SK-N-SH (cell line): ENCODE measurements around the gene CACNA1E. TPM values are rescaled to one million over a fixed set of nuclear protein-coding genes. Genes with fewer than 3 reads are reported as not detected.
"Not testable (repeated sequence)": the region's sequence is repeated elsewhere in the genome, so short reads cannot be mapped to it uniquely, and the experiment has no call there.

ENCODE experiments used
- CTCF ChIA-PET: fragments of 300-600, 350-600 bp; formaldehyde crosslinking; extraction: SDS; loops from one replicate; lab custom pipeline; 2021; lab: Yijun Ruan, JAX
- POLR2A ChIA-PET: fragments of 350-600 bp; sonication (Branson Sonifier 250); formaldehyde crosslinking; extraction: SDS; loops from one replicate; lab custom pipeline; 2020; ENCODE audit warnings: antibody characterized with exemption, inconsistent platforms; lab: Yijun Ruan, JAX
- DNase-seq: peaks from one replicate; pipeline ENCODE4 v3.0.0; 2012
- H2AFZ ChIP-seq: fragments of 200-600 bp; sonication (generic); 2 replicates; pipeline ENCODE4 v1.8.1; 2016; ENCODE audit warnings: antibody characterized with exemption, mild to moderate bottlenecking, low read depth
- H3F3A ChIP-seq: fragments of 200-600 bp; sonication (generic); replicated peaks from 2 replicates; pipeline ENCODE3; 2016; ENCODE audit warnings: antibody characterized with exemption, mild to moderate bottlenecking; ENCODE audit not compliant: insufficient read depth
- H3K27ac ChIP-seq, 2 experiments: fragments of 200-500 bp in 1 of 2; fragments of 200-600 bp in 1 of 2; sonication (Bioruptor generic) in 1 of 2; sonication (generic), shearing (Covaris generic) in 1 of 2; 2 replicates each; pipeline versions ENCODE4 v1.5.1 to v1.6.1; 2014 to 2016; ENCODE audit warnings: low read depth in 2 of 2, inconsistent platforms in 1 of 2, low read length in 1 of 2, mild to moderate bottlenecking in 1 of 2, mixed read lengths in 1 of 2
- H3K27me3 ChIP-seq: fragments of 200-600 bp; sonication (generic), shearing (Covaris generic); 2 replicates; pipeline ENCODE4 v1.6.1; 2016; ENCODE audit warnings: mixed run types; ENCODE audit not compliant: insufficient read depth
- H3K36me3 ChIP-seq, 2 experiments: fragments of 200-500 bp in 1 of 2; fragments of 200-600 bp in 1 of 2; sonication (Bioruptor generic) in 1 of 2; sonication (generic) in 1 of 2; replicated peaks in 1 of 2; 2 replicates each; pipeline versions ENCODE3 to v1.5.1; 2014 to 2016; ENCODE audit warnings: low read length in 1 of 2, mild to moderate bottlenecking in 1 of 2; ENCODE audit not compliant: insufficient read depth in 2 of 2, control insufficient read depth in 1 of 2
- H3K4me1 ChIP-seq, 2 experiments: fragments of 200-500 bp in 1 of 2; fragments of 200-600 bp in 1 of 2; sonication (Bioruptor generic) in 1 of 2; sonication (generic), shearing (Covaris generic) in 1 of 2; 2 replicates each; pipeline versions ENCODE4 v1.5.1 to v1.6.1; 2014 to 2016; ENCODE audit warnings: low read depth in 1 of 2, low read length in 1 of 2, mixed run types in 1 of 2; ENCODE audit not compliant: insufficient read depth in 2 of 2, control insufficient read depth in 1 of 2
- H3K4me2 ChIP-seq: fragments of 200-600 bp; sonication (generic), shearing (Covaris generic); 2 replicates; pipeline ENCODE4 v1.6.1; 2017; ENCODE audit warnings: mixed run types
- H3K4me3 ChIP-seq, 2 experiments: fragments of 200-500 bp in 1 of 2; fragments of 200-600 bp in 1 of 2; sonication (Bioruptor generic) in 1 of 2; sonication (generic), shearing (Covaris generic) in 1 of 2; 2 replicates each; pipeline versions ENCODE4 v1.5.1 to v1.8.1; 2014 to 2016; ENCODE audit warnings: low read depth in 2 of 2, inconsistent platforms in 1 of 2, low read length in 1 of 2, mild to moderate bottlenecking in 1 of 2, mixed read lengths in 1 of 2, moderate library complexity in 1 of 2
- H3K79me2 ChIP-seq: fragments of 200-600 bp; sonication (generic); 2 replicates; pipeline ENCODE4 v1.8.1; 2017; ENCODE audit warnings: mild to moderate bottlenecking; ENCODE audit not compliant: insufficient read depth
- H3K9ac ChIP-seq: fragments of 200-600 bp; sonication (generic); 2 replicates; pipeline ENCODE4 v1.6.1; 2017; ENCODE audit warnings: mixed run types
- H3K9me2 ChIP-seq: fragments of 200-600 bp; sonication (generic); 2 replicates; pipeline ENCODE4 v1.6.1; 2017; ENCODE audit warnings: mixed run types
- H3K9me3 ChIP-seq: fragments of 200-600 bp; sonication (generic); 2 replicates; pipeline ENCODE4 v1.6.1; 2017; ENCODE audit warnings: mixed run types, mild to moderate bottlenecking, moderate library complexity
- H4K20me1 ChIP-seq: fragments of 200-600 bp; sonication (generic); 2 replicates; pipeline ENCODE4 v1.6.1; 2017; ENCODE audit warnings: mild to moderate bottlenecking, mixed run types; ENCODE audit not compliant: insufficient read depth
- CHD2 ChIP-seq: fragments of 150-350 bp; IDR thresholded peaks from 2 replicates; pipeline ENCODE4 v1.6.1; 2018; ENCODE audit warnings: low read length; ENCODE audit not compliant: partially characterized antibody
- FOSL2 ChIP-seq: IDR thresholded peaks from 2 replicates; pipeline ENCODE4 v1.4.0; 2012; ENCODE audit warnings: low read depth, mild to moderate bottlenecking, moderate library complexity, borderline replicate concordance
- GATA2 ChIP-seq: sonication (generic); formaldehyde crosslinking; IDR thresholded peaks from 2 replicates; pipeline ENCODE4 v1.5.0; 2020; ENCODE audit warnings: mild to moderate bottlenecking, missing genetic modification reagents
- JUND ChIP-seq: IDR thresholded peaks from 2 replicates; pipeline ENCODE4 v1.4.0; 2012
- NFIC ChIP-seq: IDR thresholded peaks from 2 replicates; pipeline ENCODE4 v1.4.0; 2012; ENCODE audit warnings: borderline replicate concordance
- POLR2AphosphoS5 ChIP-seq: IDR thresholded peaks from 2 replicates; pipeline ENCODE4 v1.6.1; 2012; ENCODE audit warnings: low read depth, low read length
- RAD21 ChIP-seq: IDR thresholded peaks from 2 replicates; pipeline ENCODE4 v1.6.1; 2012; ENCODE audit warnings: mild to moderate bottlenecking, low read length
- SIN3A ChIP-seq: IDR thresholded peaks from 2 replicates; pipeline ENCODE4 v1.6.1; 2012; ENCODE audit warnings: low read depth, mild to moderate bottlenecking, low read length, moderate library complexity, borderline replicate concordance
- SMC3 ChIP-seq: IDR thresholded peaks from 2 replicates; pipeline ENCODE4 v1.6.1; 2012; ENCODE audit warnings: low read depth, low read length, improper control_type of control experiment
- TAF1 ChIP-seq: IDR thresholded peaks from 2 replicates; pipeline ENCODE4 v1.6.1; 2012; ENCODE audit warnings: low read depth, mild to moderate bottlenecking, low read length, moderate library complexity, borderline replicate concordance
- YY1 ChIP-seq: IDR thresholded peaks from 2 replicates; pipeline ENCODE4 v1.4.0; 2012; ENCODE audit warnings: low read depth, mild to moderate bottlenecking
- WGBS: methylation state at CpG from one replicate; pipeline ENCODE4 v1.1.6; 2017; ENCODE audit warnings: low lambda C conversion rate; 5-methylcytosine and 5-hydroxymethylcytosine counted together
- polyA plus RNA-seq, 3 experiments: library from polyadenylated mRNA; depleted of rRNA; stranded (reverse); fragments of >200 nt; gene quantifications; 2 replicates each; pipeline ENCODE4 v1.2.3, GENCODE V29; 2012
- TF ChIP-seq, protein P1 (sequence below): fragments of 150-350 bp; IDR thresholded peaks from 2 replicates; pipeline ENCODE4 v1.6.1; 2017; ENCODE audit warnings: antibody characterized with exemption, low read length, low read depth, borderline replicate concordance
- TF ChIP-seq, protein P2 (sequence below): IDR thresholded peaks from 2 replicates; pipeline ENCODE4 v1.4.0; 2012; ENCODE audit warnings: low read depth, borderline replicate concordance
- TF ChIP-seq, protein P3 (sequence below): fragments of 200-600 bp; sonication (generic); IDR thresholded peaks from 2 replicates; pipeline ENCODE4 v1.6.1; 2017; ENCODE audit warnings: antibody characterized with exemption, mild to moderate bottlenecking, moderate library complexity
- TF ChIP-seq, protein P4 (sequence below): IDR thresholded peaks from 2 replicates; pipeline ENCODE4 v1.4.0; 2012; ENCODE audit warnings: low read depth

Gene CACNA1E
- polyA plus RNA-seq, 1 of the 3 experiments (the other 2 are of a cell fraction) = not detected

DNA sequence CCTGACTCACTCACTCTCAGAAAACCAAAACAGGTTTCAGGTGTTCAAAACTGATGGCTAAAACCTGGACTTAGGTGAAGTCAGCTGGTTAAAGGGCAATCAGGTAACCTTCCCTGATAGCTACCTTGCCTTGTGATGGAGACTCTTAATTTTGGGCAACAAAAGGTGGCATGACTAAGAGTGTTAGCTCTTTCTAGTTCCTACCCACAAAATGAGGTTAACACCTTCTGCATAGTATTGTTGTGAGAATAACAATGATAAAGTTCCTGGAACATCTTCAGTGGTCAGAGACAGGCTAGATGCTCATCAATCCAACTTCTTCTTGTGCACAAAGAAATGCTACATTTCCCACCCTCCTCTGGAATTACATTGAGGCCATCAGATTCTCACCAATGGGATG, 363.4 kb downstream of the CACNA1E start:
- Histone ChIP-seq H3K4me1 (no peaks in the 10 kb centered on the region), H3K4me2 (no peak overlapping the region), H3K9ac (no peak overlapping the region), H3F3A (no peaks in the 10 kb centered on the region), H3K79me2 (no peaks in the 10 kb centered on the region), H2AFZ (no peak overlapping the region), H3K27me3 (no peaks in the 10 kb centered on the region), H3K4me3 (no peak overlapping the region), H3K36me3 (no peaks in the 10 kb centered on the region), H3K9me2 (no peaks in the 10 kb centered on the region), H4K20me1 (no peaks in the 10 kb centered on the region), H3K9me3 (no peaks in the 10 kb centered on the region; the same call in 1 of the 2 replicates), H3K27ac (no peak overlapping the region)
- no peak for DNase-seq
- TF ChIP-seq, protein P1, sequence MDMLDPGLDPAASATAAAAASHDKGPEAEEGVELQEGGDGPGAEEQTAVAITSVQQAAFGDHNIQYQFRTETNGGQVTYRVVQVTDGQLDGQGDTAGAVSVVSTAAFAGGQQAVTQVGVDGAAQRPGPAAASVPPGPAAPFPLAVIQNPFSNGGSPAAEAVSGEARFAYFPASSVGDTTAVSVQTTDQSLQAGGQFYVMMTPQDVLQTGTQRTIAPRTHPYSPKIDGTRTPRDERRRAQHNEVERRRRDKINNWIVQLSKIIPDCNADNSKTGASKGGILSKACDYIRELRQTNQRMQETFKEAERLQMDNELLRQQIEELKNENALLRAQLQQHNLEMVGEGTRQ = no peak
- TF ChIP-seq SMC3 = no peak
- TF ChIP-seq POLR2AphosphoS5 = no peak
- no peak for TF ChIP-seq JUND
- POLR2A ChIA-PET = no interaction called here
- CTCF ChIA-PET = no interaction called here

DNA sequence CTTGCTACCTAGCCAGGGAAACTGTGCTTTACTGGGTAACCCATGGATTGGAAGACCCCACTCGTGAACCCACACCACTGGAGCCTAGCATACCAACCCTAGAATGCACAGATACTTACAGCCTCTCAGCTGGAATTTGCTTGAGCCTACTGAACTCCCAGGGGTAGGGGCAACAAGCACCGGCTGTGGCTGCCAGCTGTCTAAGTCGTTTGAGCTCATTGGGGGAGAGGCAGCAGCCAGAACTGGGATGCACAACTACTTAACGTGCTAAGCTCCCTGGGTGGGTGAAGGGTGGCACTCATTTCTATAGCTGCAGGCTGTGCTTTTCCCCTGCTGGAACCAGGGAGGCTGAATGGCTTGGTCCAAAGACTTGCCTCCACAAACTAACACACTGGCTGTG, 365.8 kb downstream of the CACNA1E start:
- Histone ChIP-seq H3F3A (no peaks in the 10 kb centered on the region), H3K9me2 (no peaks in the 10 kb centered on the region), H3K4me1 (no peaks in the 10 kb centered on the region)
- TF ChIP-seq POLR2AphosphoS5 = no peak
- no peak for TF ChIP-seq GATA2 (CRISPR knock-in tag)
- no peak for TF ChIP-seq NFIC
- TF ChIP-seq YY1 = no peak
- no peak for TF ChIP-seq SMC3
- TF ChIP-seq, protein P1 = no peak
- TF ChIP-seq TAF1 = no peak
- TF ChIP-seq CHD2 = no peak
- TF ChIP-seq JUND = no peak
- TF ChIP-seq, protein P2, sequence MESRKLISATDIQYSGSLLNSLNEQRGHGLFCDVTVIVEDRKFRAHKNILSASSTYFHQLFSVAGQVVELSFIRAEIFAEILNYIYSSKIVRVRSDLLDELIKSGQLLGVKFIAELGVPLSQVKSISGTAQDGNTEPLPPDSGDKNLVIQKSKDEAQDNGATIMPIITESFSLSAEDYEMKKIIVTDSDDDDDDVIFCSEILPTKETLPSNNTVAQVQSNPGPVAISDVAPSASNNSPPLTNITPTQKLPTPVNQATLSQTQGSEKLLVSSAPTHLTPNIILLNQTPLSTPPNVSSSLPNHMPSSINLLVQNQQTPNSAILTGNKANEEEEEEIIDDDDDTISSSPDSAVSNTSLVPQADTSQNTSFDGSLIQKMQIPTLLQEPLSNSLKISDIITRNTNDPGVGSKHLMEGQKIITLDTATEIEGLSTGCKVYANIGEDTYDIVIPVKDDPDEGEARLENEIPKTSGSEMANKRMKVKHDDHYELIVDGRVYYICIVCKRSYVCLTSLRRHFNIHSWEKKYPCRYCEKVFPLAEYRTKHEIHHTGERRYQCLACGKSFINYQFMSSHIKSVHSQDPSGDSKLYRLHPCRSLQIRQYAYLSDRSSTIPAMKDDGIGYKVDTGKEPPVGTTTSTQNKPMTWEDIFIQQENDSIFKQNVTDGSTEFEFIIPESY = no peak
- TF ChIP-seq, protein P3, sequence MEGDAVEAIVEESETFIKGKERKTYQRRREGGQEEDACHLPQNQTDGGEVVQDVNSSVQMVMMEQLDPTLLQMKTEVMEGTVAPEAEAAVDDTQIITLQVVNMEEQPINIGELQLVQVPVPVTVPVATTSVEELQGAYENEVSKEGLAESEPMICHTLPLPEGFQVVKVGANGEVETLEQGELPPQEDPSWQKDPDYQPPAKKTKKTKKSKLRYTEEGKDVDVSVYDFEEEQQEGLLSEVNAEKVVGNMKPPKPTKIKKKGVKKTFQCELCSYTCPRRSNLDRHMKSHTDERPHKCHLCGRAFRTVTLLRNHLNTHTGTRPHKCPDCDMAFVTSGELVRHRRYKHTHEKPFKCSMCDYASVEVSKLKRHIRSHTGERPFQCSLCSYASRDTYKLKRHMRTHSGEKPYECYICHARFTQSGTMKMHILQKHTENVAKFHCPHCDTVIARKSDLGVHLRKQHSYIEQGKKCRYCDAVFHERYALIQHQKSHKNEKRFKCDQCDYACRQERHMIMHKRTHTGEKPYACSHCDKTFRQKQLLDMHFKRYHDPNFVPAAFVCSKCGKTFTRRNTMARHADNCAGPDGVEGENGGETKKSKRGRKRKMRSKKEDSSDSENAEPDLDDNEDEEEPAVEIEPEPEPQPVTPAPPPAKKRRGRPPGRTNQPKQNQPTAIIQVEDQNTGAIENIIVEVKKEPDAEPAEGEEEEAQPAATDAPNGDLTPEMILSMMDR = no peak
- no peak for TF ChIP-seq FOSL2
- no peak for TF ChIP-seq SIN3A
- TF ChIP-seq, protein P4, sequence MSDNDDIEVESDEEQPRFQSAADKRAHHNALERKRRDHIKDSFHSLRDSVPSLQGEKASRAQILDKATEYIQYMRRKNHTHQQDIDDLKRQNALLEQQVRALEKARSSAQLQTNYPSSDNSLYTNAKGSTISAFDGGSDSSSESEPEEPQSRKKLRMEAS = no peak
- TF ChIP-seq RAD21 = no peak
- TF ChIP-seq, all 33 proteins: peak for 0
- no peak overlapping the region for H3K4me3 ChIP-seq
- no peaks in the 10 kb centered on the region for H3K9me3 ChIP-seq
- H3K27me3 ChIP-seq = no peaks in the 10 kb centered on the region
- H3K79me2 ChIP-seq = no peaks in the 10 kb centered on the region
- no peak overlapping the region for H3K9ac ChIP-seq
- H3K27ac ChIP-seq = no peak overlapping the region
- no peak for DNase-seq
- no peak overlapping the region for H2AFZ ChIP-seq
- ChIA-PET CTCF (no interaction called here), POLR2A (no interaction called here)
- WGBS = 0% methylated on average over 2 of the region's 4 CpGs
- no peaks in the 10 kb centered on the region for H3K36me3 ChIP-seq
- no peak overlapping the region for H3K4me2 ChIP-seq
- H4K20me1 ChIP-seq = no peaks in the 10 kb centered on the region

DNA sequence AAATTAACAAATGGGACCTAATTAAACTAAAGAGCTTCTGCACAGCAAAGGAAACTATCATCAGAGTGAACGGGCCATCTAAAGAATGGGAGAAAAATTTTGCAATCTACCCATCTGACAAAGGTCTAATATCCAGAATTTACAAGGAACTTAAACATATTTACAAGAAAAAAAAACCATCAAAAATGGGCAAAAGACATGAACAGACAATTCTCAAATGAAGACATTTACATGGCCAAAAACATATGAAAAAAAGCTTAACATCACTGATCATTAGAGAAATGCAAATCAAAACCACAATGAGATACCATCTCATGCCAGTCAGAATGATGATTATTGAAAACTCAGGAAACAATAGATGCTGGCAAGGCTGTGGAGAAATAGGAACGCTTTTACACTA, 370.9 kb downstream of the CACNA1E start:
- H3K9me3 ChIP-seq, H3K4me3 ChIP-seq, H3K27ac ChIP-seq, H2AFZ ChIP-seq, H3K27me3 ChIP-seq, H3F3A ChIP-seq, H3K36me3 ChIP-seq, H3K4me1 ChIP-seq, H3K9ac ChIP-seq, POLR2A ChIA-PET, DNase-seq, H3K79me2 ChIP-seq, H3K4me2 ChIP-seq, CTCF ChIA-PET, H4K20me1 ChIP-seq, H3K9me2 ChIP-seq: not testable (repeated sequence)
- WGBS = 2% methylated on average over 2 of the region's 2 CpGs
